ENCODE results near the gene SUN1. TPM values are rescaled to one million over a fixed set of nuclear protein-coding genes. Genes with fewer than 3 reads are reported as not detected.

SUN1 gene
- total and polyA plus RNA-seq, 9 of the 15 experiments (the other 6 are each of a cell fraction or from before 2014, with no cell fraction given): 36.8 to 132 (median 62.3) TPM

GRCh38 chr7:843230-843629 lies 11.0 kb downstream of the SUN1 start:
- Histone ChIP-seq H4K20me1 (replicated peaks; ENCODE audit: control insufficient read depth, insufficient read depth, low read length) (no peaks in the 10 kb centered on the region), H3K9me3 (replicated peaks; ENCODE audit: control insufficient read depth, insufficient read depth, low read depth, low read length) (peaks cover 3% of the 10 kb centered on the region), H3K27me3 (ENCODE audit: control insufficient read depth in 2 of 2, insufficient read depth in 2 of 2, low read length in 2 of 2) (no peaks in the 10 kb centered on the region), H3K4me1 (replicated peaks in 1 of 2; ENCODE audit: control insufficient read depth in 2 of 2, insufficient read depth in 2 of 2, low read length in 2 of 2) (peaks cover 0 to 6% of the 10 kb centered on the region in 2 experiments; a peak in 1 of 5 replicates), H2AFZ (ENCODE audit: low read depth, low read length) (no peak overlapping the region), H3K27ac (ENCODE audit: extremely low read depth, low read depth, low read length) (no peak overlapping the region), H3K36me3 (ENCODE audit: control insufficient read depth, insufficient read depth, low read length) (peaks cover 65% of the 10 kb centered on the region; the same call in 2 of the 3 replicates), H3K9me1 (ENCODE audit: control insufficient read depth, insufficient read depth, low read length) (no peaks in the 10 kb centered on the region), H3K79me2 (ENCODE audit: control insufficient read depth, insufficient read depth, low read length) (peaks cover 9% of the 10 kb centered on the region; the same call in 1 of the 3 replicates), H3K9ac (ENCODE audit: insufficient read depth in 1 of 2, low read depth in 2 of 2, low read length in 2 of 2) (no peak overlapping the region), H3K4me3 (no peak overlapping the region), H3K4me2 (ENCODE audit: insufficient read depth, low read length) (no peak overlapping the region)
- ChIA-PET POLR2A (no interaction called here), CTCF (ENCODE audit: low intra/inter-chr PET ratio) (no interaction called here)
- FAIRE-seq: no peak
- WGBS (ENCODE audit: insufficient coverage, low coverage, missing lambda C conversion rate): 98% methylated on average over 16 of the region's 17 CpGs
- DNase-seq (ENCODE audit: extremely low read depth in 1 of 4, low spot score in 3 of 4): no peak
- BruUV-seq (replicated peaks): no TSS peak
- TF ChIP-seq HDAC8 (tag; IDR thresholded peaks at IDR 0.05) (no peak), SRSF7 (optimal IDR thresholded peaks at IDR 0.05; ENCODE audit: low read depth, low read length) (no peak), ZBTB7A (IDR thresholded peaks at IDR 0.05; ENCODE audit: borderline replicate concordance, control insufficient read depth, low read depth, low read length) (no peak), HMG20B (CRISPR knock-in tag; IDR thresholded peaks at IDR 0.05) (no peak), NFE2 (IDR thresholded peaks at IDR 0.05; ENCODE audit: low read depth) (no peak), ARNT (IDR thresholded peaks at IDR 0.05) (no peak), PATZ1 (CRISPR knock-in tag; IDR thresholded peaks at IDR 0.05; ENCODE audit: borderline replicate concordance) (no peak)
- no peak for ATAC-seq
- intact Hi-C loops (cut with micrococcal nuclease) (no loop called here), in situ Hi-C loops (cut with MboI) (no loop called here)
